Activated CD8-positive, alpha-beta memory T cell treated with anti-CD3 and anti-CD28 coated beads, Interleukin-2, amount 50 U/mL, for 24 hours (primary cell): ENCODE results near the gene RABGAP1L.
"Not testable (repeated sequence)": the region's sequence is repeated elsewhere in the genome, so short reads cannot be mapped to it uniquely, and the experiment has no call there.

Experiments used
- DNase-seq: peaks from one replicate; pipeline ENCODE4 v3.0.0-alpha.2; 2020; ENCODE audit errors: extremely low read depth

The RABGAP1L gene

DNA sequence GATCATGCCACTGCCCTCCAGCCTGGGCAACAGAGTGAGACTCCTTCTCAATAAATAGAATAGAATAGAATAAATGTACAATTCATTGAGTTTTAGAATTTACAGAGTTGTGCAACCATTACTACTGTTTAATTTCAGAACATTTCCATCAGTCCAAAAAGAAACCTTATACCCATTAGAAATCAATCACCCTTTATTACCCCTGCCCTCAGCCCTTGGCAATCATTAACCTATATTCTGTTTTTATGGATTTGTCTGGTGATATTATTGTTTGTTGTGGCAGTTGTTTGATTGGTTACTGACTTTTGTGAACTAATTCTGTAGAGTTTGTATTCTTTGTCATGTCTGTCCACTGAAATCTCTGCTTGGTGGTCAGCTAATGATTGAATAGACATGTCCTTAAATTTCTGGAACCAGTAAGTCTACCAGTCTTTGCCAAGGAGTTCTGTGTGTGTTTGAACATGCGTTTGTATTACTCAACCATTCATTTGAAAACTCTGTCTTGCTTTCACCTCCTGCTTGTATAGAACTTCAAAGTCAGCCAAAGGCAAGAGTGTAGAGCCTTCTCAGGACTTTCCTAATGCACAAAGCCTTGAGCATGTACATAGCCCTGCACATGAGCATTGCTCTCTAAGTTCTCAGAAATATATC is 497.2 kb downstream of the RABGAP1L start:
- DNase-seq = no peak

DNA sequence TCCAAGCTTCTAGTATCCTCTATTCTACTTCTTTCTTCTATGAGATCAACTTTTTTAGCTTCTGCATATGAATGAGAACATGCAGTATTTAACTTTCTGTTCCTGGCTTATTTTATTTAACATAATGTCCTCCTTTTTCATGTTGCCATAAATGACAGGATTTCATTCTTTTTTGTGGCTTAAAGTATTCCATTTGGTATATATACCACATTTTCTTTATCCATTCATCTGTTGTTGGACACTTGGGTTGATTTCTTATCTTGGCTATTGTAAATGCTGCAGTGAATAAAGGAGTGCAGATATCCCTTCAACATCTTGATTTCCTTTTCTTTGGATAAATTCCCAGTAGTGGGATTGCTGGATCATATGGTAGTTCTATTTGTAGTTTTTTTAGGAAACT is 498.1 kb downstream of the RABGAP1L start:
- DNase-seq = no peak

DNA sequence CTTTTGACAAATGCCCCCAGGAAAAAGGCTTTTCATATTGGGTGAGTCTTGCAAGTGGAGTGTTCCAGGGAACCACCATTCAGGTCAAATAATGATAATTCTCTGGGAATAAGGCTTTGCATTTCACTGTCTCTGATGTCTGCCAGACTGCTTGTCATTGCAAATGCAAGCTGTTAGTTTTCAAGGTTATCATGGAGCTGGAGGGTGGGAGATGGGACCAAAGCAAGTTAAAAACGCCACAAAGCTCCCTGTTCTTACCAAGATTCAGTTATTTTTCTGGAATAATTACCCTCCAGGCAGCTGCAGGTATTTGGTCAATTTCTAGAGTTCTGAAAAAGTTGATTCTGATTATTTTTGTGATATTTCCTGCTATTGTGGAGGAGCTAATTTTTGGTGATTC is 498.6 kb downstream of the RABGAP1L start:
- DNase-seq = no peak

DNA sequence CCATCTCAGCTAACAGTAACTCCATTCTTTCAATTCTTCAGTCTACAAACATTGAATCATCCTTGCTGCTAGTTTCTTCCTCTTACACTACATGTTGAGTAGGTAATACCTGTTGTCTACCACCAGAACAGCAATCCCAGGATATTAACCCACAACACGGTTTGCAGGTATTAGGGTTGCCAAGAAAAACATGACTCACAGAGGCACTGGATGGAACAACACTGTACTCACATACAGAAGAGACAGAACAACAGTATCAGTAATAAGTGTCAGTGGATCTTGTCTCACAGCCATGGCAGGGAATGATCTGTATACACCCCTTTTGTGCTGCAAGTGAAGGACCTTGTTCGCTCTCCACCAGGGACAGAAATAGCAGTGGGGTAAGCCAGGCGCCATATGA is 500.5 kb downstream of the RABGAP1L start:
- no peak for DNase-seq

DNA sequence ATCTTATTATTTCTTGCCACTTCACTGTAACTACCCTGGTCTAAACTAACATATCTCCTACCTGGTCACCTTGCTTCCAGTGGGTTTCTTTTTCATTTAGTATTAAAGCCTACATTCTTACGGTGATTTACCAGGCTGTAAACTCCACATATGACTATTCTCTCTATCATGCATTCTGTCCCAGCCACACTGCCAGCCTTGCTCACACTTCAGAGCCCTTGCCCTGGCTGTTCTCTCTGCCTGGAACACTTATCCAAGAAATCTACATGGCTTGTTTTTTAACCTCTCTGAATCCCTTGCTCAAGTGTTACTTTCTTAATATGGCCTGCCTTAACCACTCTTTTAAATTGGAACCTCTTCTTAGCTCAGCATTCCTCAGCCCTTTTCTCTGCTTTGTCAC is 501.2 kb downstream of the RABGAP1L start:
- DNase-seq = no peak

DNA sequence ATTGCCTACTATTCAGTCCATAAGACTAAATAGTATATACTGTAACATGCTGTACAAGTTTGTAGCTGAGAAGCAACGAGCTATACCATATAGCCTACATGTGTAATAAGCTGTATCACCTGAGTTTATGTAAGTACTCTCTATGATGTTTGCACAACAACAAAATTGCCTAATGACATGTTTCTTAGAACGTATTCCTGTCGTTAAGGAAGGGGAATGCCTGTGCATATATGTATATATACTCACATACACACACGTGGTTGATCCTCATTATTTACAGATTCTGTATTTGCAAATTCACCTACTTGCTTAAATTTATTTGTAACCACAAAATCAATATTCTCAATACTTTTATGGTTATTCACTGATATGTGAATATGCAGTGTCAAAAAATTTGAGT is 504.0 kb downstream of the RABGAP1L start:
- no peak for DNase-seq

DNA sequence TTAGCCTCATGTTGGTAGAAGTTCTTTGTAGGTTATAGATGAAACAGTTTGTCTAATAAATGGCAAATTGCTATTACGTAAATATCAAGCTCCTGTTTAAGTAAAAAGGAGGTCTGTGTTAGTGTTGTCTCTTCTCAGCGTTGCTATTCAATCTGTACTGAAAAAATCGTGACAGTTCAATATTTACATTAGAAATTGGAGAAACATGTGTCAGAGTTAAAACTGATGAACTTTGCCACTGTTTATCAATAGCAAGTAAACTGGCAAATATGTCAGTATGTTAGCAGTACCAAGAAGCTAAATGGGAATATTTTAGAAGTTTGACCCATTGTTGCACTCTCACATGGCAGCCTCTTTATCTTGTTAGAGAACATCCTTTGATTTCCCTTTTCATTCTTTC is 506.9 kb downstream of the RABGAP1L start:
- DNase-seq = no peak

DNA sequence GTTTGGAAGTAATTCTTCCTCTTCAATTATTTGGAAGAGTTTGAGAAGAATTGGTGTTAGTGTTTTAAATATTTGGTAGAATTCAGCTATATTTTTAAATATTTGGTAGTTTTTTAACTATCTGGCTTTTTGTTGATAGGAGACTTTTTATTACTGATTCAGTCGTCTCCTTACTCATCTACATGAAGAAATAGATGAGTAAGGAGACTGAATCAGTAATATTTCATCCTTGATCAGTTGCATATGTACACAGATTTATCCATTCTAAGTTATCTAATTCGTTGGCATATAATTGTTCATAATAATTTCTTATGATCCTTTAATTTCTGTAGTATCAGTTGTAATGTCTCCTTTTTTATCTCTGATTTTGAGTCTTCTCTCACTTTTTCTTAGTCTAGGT is 512.5 kb downstream of the RABGAP1L start:
- DNase-seq = no peak

DNA sequence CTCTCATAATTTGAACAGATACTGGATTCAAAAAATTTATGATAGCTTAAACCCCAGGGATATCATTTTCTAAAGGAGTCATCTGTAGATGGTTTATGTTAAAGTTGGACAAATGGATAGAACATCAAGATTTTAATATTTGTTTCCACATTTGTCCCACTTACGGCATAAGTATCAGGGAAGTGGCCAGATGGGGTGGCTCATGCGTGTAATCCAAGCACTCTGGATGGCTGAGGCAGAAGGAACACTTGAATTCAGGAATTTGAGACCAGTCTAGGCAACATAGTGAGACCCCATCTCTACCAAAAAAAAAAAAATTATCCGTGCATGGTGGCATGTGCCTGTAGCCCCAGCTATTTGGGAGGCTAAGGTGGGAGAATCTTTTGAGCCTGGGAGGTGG is 517.5 kb downstream of the RABGAP1L start:
- no peak for DNase-seq

DNA sequence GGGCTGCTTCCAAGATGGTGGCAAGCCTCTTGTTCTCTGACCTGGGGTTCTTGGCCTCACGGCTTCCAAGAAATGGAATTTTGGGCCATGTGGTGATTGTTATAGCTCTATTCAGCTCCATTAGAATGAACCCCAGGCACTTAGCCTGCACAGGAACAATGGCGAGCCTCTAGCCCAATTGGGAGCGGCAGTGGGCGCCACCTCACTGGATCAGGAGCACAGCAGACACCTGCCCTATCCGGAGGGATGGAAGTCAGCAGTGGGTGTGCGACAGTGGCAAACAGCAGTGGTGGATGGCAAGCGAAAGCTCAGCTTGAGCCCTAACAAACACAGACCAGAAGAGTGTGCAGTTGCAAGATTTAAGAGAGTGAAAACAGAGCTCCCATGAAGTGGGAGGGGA is 519.3 kb downstream of the RABGAP1L start:
- no peak for DNase-seq

DNA sequence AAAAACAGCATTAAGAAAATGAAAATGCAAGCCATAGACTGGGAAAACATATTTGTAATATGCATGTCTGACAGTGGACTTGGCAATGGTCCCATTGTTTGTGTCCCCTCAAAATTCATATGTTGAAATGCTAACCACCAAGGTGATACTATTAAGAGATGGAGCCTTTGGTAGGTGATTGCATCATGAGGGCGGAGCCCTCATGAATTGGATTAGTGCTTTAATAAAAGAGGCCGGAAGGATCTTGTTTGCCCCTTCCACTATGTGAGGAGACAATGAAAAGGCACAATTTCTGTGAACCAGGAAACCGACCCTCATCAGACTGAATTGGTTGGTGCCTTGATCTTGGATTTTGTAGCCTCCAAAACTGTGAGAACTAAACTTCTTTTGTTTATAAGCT is 520.8 kb downstream of the RABGAP1L start:
- DNase-seq = no peak

DNA sequence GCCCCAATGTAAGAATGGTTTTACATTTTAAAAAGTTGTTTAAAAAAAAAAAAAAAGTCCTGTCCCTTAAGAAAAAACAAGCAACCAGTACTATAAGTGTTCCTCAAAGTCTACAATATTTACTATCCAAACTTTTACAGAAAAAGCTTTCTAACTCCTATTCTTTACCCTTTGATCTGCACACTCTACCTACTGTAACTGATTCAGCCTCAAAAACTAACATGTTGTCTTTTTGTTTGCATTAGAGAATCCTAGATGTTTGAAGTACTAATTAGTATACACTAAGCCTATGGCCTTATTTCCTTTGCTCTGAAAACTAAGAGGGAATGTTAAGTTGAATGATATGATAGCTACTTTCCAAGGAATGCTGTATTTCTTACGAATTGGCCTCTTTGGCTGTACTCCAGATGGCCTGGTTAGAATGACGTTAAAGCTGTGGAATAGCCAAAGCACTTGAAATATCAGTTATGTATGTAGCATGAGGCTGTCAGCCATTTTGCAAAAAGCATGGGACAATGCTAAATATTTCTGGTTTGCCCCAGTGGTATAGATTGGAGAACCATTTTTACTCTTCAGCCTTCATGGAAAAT is 523.2 kb downstream of the RABGAP1L start:
- no peak for DNase-seq

DNA sequence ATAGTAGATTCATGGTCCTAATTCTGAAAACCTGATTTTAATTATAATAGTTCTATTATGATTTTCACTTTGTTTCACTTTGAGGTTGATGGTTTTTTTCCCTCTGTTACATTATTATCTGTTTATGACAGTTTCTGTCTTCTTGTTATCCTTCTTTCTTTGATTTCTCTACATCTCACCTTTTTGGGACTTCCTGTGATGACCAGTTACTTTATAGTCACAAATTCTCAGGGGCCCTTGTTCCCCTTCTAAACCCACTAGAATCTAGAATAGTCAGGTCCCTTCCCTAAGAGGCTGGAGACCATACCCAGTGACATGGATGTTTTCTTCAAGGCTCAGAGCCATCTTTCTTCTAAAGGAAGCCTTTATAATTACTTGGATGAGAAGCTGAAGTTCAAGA is 526.9 kb downstream of the RABGAP1L start:
- no peak for DNase-seq

DNA sequence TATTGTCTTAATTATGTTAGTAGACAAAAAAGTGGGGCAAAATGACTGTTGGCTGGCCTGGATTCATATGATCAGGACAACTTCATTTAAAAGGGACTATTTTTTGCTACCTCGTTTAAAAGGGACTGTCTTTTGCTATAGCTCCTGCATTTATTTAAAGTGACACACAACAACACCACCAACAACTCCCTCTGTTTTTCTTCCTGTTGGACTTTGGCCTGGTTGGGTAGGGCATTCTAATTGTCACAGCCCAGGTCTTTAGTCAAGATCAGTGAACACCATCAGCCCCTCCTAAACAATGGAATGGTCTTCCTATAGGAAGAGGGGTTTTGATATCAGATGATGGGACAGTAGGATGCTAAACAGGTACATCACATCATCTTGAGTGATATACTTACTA is 530.2 kb downstream of the RABGAP1L start:
- DNase-seq = no peak

DNA sequence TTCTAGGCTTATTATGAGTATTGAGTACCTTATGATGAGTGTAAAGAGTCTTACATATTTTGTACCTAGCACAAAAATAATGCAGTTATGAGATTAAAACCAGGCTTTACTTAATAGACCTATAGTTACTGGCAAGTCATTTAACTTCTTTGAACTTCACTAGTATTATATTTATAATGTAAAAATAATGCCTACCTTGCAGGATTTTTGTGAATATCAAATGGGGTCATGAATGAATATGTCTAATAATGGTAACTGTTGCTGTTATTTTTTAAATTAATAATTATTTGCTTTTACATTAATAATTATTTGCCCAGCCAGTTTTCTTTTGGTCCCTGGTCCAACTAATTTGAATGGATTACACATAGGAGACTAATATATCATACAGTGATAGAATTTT is 530.9 kb downstream of the RABGAP1L start:
- DNase-seq = no peak

DNA sequence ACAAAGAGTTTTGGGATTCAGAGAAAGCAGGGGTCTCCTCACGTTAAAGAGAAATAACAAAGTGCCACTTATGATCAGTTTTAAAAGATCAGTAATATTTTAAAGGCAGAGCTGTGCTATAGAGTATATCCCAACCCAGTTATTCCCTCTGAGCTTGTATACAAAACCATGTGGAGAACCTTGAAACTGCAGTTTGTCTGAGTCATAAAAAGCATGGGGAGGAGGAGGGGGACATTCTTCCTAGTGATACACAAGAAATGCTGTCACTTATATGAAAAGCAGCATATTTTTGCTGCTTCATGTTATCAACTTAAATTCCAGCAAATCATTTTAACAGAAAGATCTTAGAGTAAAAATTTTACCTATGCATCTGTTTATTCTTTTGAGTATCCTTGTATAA is 533.0 kb downstream of the RABGAP1L start:
- DNase-seq = no peak

DNA sequence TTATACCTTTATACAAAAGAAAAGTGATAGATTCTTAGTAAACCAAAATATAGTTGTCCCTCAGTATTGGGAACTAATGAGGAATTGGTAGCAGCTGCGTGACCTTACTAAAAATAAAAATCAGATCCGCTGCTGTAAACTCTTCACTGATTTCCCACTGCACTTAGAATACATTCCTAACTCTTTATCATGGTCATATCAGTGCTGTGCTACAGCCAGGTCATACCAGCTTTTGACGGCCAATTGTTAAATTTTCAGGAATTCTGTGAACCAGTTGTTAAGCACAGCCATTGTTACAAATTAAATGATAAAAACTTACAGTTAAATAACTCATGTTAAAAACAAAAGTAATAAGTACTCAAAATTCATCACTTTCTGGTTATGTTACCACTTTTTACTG is 533.8 kb downstream of the RABGAP1L start:
- no peak for DNase-seq

DNA sequence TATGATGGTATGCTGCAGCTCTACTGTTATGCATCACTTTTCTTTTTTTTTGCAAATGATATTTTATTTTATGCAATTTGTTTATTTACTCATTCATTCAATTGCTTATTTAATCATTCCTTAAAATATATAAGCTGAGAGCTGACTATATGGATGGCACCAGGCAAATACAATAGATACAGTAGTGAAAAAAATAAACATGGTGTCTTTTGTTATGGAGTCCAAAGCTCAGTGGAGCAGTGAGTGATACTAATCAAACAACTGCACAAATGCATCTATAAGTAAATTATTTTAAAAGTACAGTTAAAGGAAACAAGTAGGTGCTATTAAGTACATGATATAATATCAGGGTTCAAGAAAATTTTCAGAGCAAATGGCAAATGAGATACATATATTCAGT is 534.2 kb downstream of the RABGAP1L start:
- not testable (repeated sequence) for DNase-seq

DNA sequence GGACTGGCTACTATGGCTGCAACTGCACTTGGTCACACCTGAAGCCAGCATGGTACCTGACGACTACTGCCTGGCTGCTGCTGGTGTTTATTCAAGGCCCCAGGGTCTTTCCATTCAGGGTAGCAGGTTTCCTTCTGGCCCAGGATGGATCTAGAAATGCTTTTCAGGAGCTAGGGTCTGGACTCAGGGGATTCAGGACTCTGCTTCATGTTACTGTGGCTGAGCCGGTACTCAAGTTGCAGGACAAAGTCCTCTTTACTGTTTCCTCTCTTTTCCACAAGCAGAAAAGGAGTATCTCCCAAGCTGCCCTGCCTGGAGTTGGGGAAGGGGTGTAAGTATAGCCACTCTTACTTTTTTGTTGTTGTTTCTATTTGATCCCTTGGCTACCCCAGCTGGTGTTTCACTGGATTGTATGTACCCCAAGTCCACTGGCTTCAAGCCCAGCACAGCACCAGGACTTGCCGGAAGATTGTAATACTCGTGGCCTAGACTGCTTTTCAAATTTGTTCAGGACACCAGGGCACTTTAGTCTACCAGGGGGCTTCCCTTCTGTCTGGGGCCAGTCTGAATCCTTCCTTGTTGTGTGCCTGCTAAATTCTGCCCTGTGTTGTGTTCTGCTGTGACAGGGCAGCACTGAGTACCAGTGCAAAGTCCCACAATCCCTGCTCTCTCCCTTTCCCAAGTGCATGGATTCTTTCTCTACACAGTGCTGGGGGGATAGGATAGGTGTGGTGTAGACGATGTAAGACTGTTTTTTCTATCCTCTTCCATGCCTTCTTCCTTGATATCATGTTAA is 536.9 kb downstream of the RABGAP1L start:
- no peak for DNase-seq

DNA sequence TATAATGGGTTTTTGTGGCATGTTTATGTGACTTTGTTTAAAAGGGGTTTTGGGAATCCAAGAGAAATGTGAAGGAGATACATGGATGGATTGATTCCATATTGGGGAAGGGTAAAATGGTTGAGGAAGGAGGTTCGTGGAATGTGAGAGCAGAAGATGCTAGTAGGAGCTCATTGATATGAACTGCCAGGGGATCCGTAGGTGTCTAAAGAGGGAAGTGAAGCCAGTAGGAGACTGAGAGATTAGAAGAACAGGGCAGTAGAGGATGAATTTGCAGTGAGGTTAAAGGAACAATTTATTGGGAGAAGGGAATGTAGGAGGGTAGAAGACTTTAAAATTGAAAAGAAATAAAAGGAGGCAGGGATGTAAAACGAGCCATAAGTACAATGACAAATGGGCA is 541.0 kb downstream of the RABGAP1L start:
- DNase-seq = no peak

DNA sequence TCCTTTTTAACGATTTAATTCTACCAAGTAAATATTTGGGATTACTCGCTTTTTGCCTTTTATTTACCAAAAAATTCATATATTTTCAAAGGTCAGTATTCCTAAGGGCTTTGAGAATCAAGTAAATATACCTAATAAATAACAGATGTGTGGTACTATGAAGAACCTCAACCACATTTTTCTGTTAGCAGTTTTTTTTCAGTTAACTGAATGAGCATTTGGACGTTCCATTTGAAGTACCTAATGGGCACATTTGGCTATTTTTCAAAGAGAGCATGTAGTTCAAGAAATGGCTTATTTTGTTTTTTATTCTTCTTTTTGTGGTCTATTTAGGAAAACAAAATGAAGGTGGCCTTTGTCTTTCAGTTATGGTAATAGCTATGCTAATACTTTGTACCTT is 541.5 kb downstream of the RABGAP1L start:
- no peak for DNase-seq

DNA sequence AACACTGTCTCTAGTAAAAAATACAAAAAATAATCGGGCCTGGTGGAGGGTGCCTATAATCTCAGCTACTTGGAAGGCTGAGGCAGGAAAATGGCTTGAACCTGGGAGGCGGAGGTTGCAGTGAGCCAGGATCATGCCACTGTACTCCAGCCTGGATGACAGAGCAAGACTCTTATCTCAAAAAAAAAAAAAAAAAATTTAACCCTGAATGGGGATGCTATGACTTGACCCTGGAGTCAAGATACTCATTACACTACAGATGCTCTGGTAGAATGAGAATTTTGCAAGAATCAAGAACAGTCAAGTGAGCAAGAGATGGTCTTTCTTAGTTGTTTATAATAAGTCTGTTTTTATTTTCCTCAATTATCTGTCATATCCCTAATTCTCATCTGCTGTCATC is 542.2 kb downstream of the RABGAP1L start:
- DNase-seq = no peak

DNA sequence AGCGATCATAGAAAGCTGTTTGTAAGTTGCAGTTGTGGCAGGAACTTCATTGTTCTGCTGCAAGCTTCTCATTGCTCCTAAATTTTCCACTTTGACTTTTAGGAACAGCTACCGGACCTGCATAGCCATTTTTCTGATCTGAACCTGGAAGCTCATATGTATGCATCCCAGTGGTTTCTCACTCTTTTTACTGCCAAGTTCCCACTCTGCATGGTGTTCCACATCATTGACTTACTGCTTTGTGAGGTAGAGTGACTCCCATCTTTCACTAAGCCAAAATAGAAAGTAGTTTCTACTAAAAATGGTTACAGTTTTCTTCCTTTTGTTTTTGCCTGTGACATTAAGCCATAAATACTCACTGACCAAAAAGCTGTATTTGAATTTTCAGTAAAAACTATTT is 542.7 kb downstream of the RABGAP1L start:
- no peak for DNase-seq
